ENCODE results near the gene TAC3.

The TAC3 gene

GRCh38 chr12:56998316-56998715 lies 18.0 kb downstream of the TAC3 start:
- no peak overlapping the region for H3K4me3 ChIP-seq (ENCODE audit: low read depth, low read length)
- no peak for DNase-seq (ENCODE audit: low read depth)
- no peak for TF ChIP-seq MYC (IDR thresholded peaks at IDR 0.05; ENCODE audit: low read depth, low read length)
- TF ChIP-seq CTCF (IDR thresholded peaks at IDR 0.05; ENCODE audit: low read depth, low read length) = no peak
- TF ChIP-seq MAX (IDR thresholded peaks at IDR 0.05; ENCODE audit: low read depth, low read length) = no peak
- no peak for TF ChIP-seq POLR2A (IDR thresholded peaks at IDR 0.05; ENCODE audit: extremely low read depth, insufficient read length)

- H3K4me3 ChIP-seq (ENCODE audit: low read depth, low read length) = no peak overlapping the region
- TF ChIP-seq MYC (IDR thresholded peaks at IDR 0.05; ENCODE audit: low read depth, low read length) (no peak), CTCF (IDR thresholded peaks at IDR 0.05; ENCODE audit: low read depth, low read length) (no peak)
- DNase-seq (ENCODE audit: low read depth) = no peak
These were observed 19.4 kb downstream of the TAC3 start for GRCh38 chr12:56996793-56997545.

GRCh38 chr12:56995930-56996496 lies 20.3 kb downstream of the TAC3 start:
- no peak overlapping the region for H3K4me3 ChIP-seq (ENCODE audit: low read depth, low read length)
- DNase-seq (ENCODE audit: low read depth) = no peak
- TF ChIP-seq CTCF (IDR thresholded peaks at IDR 0.05; ENCODE audit: low read depth, low read length) (no peak), POLR2A (IDR thresholded peaks at IDR 0.05; ENCODE audit: extremely low read depth, insufficient read length) (no peak), MYC (IDR thresholded peaks at IDR 0.05; ENCODE audit: low read depth, low read length) (no peak), MAX (IDR thresholded peaks at IDR 0.05; ENCODE audit: low read depth, low read length) (no peak)

- TF ChIP-seq CTCF (IDR thresholded peaks at IDR 0.05; ENCODE audit: low read depth, low read length) (no peak), MYC (IDR thresholded peaks at IDR 0.05; ENCODE audit: low read depth, low read length) (no peak), MAX (IDR thresholded peaks at IDR 0.05; ENCODE audit: low read depth, low read length) (no peak), POLR2A (IDR thresholded peaks at IDR 0.05; ENCODE audit: extremely low read depth, insufficient read length) (no peak)
- H3K4me3 ChIP-seq (ENCODE audit: low read depth, low read length) = no peak overlapping the region
- DNase-seq (ENCODE audit: low read depth) = no peak
These were observed 21.0 kb downstream of the TAC3 start for GRCh38 chr12:56995201-56995929.

- DNase-seq (ENCODE audit: low read depth) = no peak
- no peak for TF ChIP-seq MAX (IDR thresholded peaks at IDR 0.05; ENCODE audit: low read depth, low read length)
- TF ChIP-seq POLR2A (IDR thresholded peaks at IDR 0.05; ENCODE audit: extremely low read depth, insufficient read length) = no peak
- no peak for TF ChIP-seq MYC (IDR thresholded peaks at IDR 0.05; ENCODE audit: low read depth, low read length)
- no peak for TF ChIP-seq CTCF (IDR thresholded peaks at IDR 0.05; ENCODE audit: low read depth, low read length)
- no peak overlapping the region for H3K4me3 ChIP-seq (ENCODE audit: low read depth, low read length)
These were observed 22.0 kb downstream of the TAC3 start for GRCh38 chr12:56994231-56994746.

Data from NB4 (cell line).